Measurements from ENCODE around the gene ZNF616.
A peak's percentile ranks its signal among the peaks of the same experiment; 100 is the strongest.
"Not testable (repeated sequence)": the region's sequence is repeated elsewhere in the genome, so short reads cannot be mapped to it uniquely, and the experiment has no call there.

Gene ZNF616

DNA sequence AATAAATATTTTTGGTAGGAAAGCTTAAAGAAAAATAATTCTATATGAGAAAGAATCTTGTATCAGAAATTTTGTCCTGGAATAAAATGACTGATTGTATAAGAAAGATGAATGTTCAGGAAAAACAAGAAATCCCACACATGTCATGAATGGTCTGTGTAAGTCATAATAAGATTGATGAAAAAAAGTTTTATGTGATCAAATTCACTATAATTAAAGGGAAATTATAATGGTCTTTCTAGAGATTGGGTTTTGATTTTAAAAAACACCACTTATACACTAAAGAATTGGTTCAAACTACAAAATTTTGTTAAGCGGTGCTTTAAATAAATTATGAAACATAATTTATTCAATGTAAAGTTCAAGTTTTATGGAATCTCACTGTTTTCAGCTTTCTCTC, 37.0 kb downstream of the ZNF616 start:
- no peak for DNase-seq

DNA sequence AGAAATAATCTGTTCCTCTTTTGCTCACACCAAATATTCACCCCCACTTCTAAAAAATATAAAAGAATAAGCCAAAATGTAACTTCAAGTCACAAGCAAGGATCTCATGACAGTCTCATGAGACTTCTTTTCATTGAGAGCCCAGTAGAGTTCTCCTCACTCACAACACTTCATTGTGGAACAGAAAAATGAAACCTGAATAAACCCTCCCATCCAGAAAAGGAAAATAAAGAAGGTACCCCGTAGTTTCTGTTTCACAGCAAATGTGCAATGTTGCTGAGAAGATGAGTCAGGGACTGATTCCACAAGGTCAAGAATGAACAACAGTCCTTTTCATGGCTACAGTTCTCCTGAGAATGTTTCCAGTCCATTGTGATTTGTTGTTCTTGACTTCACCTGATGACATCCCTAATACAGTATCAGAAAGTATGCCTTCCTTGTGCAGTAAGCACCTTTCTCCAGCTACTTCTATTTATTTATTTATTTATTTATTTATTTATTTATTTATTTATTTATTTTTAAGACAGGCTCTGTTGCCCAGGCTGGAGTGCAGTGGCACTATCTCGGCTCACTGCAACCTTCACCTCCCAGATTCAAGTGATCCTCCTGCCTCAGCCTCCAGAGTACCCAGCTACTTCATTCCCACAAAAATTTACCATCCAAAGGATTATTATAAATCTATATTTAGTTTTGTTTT, 37.7 kb downstream of the ZNF616 start:
- no peak for DNase-seq

DNA sequence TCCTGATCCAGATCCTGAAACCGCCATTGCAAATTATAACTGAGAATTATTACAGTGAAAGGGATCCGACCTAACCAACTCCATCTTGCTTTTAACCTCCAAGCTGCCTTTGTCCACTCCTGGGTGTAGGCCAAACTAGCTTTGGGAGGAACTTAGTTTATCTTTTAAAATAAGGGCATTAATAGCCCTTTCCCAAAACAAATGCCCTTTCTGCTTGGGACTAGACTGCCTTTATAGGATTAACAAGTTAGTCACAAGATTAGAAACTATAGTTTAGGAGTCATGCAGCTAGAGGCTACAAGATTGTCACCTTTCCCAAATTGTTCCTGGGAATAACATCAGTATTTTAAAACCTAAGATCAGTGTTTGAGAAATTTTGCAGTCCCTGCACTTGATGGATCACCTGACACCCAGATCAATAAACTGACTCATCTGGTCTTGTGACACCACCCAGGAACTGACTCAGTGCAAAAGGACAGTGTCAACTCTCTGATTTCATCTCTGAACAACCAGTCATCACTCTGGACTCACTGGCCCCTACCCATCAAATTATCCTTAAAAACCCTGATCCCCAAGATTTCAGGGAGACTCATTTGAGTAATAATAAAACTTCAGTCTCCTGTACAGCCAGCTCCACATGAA, 40.1 kb downstream of the ZNF616 start:
- DNase-seq = no peak

DNA sequence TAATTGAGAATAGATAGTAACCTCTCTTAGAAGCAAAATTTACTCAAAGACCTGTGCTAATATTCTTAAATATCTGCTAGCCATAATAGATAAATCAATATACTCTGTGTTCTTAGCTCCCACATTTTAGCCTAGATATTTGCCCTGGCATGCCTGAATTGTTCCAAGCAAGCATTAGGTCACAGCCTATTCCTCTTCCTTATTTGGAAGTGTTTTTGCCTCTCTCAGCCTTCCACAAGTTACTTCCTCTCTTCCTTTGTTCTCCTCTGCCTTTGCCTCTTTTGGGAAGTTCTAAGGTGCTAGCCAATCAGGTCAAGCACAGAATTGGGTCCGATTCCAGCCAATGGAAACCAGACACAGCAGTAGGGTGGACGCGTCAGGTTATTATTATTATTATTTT, 43.3 kb downstream of the ZNF616 start:
- DNase-seq = not testable (repeated sequence)

DNA sequence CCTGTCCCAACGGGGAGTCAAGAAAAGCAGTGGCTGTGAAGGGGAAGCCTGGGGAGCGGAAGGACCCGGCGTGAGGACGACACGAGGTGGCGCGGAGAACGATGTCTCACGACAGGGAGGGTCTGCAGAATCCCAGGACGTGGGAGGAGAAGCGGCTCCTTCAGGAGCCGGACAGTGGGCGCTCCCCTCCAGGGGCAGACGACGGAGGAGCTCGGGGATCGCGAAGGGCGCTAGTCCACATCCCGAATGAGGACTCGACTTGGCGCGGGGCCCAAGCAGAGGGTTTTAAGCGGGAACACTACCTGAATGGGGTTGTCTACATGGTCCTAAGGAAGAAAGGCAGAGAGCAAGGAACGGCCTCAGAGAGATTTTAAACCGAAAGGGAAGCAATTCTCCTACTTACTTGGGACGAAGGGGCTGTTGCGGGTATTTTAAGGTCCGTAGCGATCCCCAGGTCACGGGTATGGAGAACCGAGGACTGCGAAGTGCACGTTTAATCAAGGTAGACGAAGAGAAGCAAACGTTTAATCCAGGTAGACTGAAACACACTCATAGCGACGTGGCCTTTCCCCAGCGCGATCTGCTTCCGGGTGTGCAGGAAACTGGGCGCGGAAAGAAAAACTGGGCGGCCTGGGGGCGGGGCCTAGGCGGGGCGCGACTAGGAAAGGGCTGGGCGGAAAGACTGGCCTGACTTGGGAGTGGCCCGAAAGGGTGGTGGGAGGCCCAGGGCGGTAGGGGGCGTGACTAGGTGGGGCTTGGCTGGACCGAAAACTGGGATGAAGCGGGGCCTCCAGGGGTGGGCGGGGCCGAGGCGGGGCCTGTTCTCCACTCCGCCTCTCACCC, 44.3 kb downstream of the ZNF616 start, which contains the start of gene ZNF841:
ZNF841 (minus strand) TSS at position 594 of the 843 bp plus-strand sequence. CDS start 10,964 bp downstream, outside the sequence.
- DNase-seq = peak; percentile 94

DNA sequence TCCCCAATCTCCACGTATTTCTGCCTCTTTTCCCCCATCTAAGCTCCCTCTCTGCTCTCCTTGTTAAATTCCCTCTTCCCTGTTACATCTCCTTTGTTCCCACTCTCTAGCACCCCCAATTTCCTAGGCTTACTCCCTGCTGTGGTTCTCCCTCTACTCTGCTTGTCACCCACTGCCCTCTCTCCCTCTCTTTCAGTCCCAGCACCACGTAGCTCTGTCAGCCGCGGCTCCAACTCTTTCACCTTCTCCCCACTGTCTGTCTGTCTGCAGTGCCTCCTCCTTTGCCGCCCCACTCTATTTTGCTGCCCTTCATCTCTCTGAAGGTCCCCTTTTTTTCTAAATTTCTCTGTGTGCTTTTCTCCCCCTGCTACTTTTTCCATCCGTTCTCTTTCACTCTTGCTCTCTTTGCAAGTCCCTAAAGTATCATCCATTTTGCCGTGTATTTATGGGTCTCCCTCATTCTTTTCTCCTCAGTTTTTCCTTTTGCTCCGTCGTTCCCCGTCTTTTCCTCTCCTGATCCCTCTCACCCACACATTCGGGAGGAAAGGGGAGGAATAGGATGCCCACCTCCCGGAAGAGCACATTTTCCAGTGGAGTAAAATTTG, 45.1 kb downstream of the ZNF616 start:
- DNase-seq = no peak

DNA sequence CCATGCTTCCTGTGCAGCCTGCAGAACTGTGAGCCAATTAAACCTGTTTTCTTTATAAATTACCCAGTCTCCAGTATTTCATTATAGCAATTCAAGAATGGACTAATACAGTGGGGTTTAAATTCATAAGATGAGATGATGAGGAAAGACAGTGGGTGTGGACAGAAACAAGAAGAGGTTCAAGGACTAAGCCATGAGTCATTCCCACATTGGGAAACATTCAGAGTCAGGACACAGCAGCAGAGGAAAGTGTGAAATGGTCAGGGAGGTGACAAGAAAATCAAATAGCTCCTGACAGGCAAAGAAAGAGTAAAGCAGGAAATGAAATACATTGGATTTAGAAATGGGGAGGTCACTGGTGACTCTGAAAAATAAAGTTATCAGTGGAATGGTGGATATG, 53.3 kb downstream of the ZNF616 start:
- no peak for DNase-seq

DNA sequence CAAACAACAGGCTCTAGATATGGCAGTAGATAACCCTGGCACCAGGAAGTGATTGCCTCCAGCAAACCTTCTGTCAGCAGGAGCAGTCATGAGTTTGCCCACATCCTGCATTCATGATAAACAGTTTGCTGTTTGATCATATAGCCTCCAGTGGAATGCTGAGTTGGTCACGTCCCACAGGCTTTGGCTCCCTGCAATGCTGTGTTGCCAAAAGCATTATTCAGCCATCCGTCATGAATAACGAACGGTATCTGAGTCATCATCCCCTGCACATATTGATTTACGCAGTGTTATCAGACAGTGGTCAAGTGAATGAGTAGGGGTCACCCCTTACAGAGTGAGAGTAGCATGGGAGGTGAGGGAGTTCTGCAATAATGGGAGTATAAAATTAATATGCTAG, 69.2 kb downstream of the ZNF616 start:
- no peak for DNase-seq

DNA sequence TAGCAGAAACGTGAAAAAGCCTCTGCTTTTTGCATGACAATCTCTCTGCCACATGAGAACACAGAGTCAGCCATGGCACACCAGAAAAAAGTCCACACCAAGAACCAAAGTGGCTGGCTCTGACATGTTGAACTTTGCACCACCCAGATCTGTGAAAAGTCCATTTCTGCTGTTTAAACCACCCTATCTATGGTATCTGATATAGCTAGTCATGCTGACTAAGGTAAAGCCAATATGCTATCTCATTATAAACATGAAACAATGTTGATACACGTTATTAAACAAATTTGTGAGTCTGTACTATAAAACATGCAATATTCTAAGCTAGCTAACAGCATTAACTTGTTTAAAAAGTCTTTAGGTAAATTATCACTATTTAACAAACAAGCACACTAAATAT, 70.1 kb downstream of the ZNF616 start:
- DNase-seq = no peak

DNA sequence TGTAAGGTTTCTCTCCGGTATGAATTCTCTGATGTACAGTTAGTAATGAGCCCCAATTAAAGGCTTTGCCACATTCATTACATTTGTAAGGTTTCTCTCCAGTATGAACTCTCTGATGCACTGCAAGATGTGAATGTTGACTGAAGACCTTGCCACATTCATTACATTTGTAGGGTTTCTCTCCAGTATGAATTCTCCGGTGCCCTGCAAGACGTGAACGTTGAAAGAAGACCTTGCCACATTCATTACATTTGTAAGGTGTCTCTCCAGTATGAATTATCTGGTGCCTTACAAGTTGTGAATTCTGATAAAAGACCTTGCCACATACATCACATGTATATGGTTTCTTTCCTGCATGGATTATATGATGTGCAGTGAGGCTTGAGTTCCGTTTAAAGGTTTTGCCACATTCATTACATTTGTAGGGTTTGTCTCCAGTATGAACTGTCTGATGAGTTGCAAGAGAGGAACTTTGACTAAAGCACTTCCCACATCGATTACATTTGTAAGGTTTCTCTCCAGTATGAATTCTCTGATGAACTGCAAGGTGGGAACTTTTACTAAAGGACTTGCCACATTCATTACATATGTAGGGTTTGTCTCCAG, 73.4 kb downstream of the ZNF616 start:
- no peak for DNase-seq

DNA sequence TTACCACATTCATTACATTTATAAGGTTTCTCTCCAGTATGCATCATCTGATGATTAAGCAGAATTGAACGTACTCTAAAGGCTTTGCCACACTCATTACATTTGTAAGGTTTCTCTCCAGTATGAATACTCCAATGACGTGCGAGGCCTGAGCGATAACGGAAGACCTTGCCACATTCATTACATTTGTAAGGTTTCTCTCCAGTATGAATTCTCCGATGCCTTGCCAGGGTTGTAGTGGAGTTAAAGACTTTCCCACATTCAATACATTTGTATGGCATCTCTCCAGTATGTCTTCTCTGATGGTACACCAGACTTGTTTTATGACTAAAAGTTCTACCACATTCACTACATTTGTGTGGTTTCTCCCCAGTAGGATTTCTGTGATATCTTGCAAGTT, 74.3 kb downstream of the ZNF616 start:
- no peak for DNase-seq

All from fibroblast of skin of scalp (primary cell).